ENCODE data around the gene ITGA5. TPM values are rescaled to one million over a fixed set of nuclear protein-coding genes. Genes with fewer than 3 reads are reported as not detected.

Gene ITGA5
- total and polyA plus RNA-seq, 2 of the 13 experiments (the other 11 are each of a cell fraction or from before 2014, with no cell fraction given) = 0.20 to 0.40 TPM

- TF ChIP-seq MTA3 (CRISPR knock-in tag; IDR thresholded peaks at IDR 0.05) = no peak
- no peak for TF ChIP-seq ZNF660 (CRISPR knock-in tag; IDR thresholded peaks at IDR 0.05; ENCODE audit: borderline replicate concordance, low read depth)
- TF ChIP-seq ZNF792 (CRISPR knock-in tag; IDR thresholded peaks at IDR 0.05) = peak; percentile 93
- TF ChIP-seq ZNF737 (CRISPR knock-in tag; IDR thresholded peaks at IDR 0.05; ENCODE audit: borderline replicate concordance) = no peak
- no peak for TF ChIP-seq PAF1 (CRISPR knock-in tag; IDR thresholded peaks at IDR 0.05)
- TF ChIP-seq ZNF333 (CRISPR knock-in tag; IDR thresholded peaks at IDR 0.05; ENCODE audit: borderline replicate concordance) = no peak
- TF ChIP-seq HNF4G (IDR thresholded peaks at IDR 0.05; ENCODE audit: borderline replicate concordance, low read depth, low read length) = 0 out of 2 replicates have a peak, but pooled peaks have one; percentile 13
- TF ChIP-seq HNF4G (CRISPR knock-in tag; IDR thresholded peaks at IDR 0.05; ENCODE audit: borderline replicate concordance, low read depth) = no peak
- no peak for TF ChIP-seq ZNF235 (CRISPR knock-in tag; IDR thresholded peaks at IDR 0.05; ENCODE audit: borderline replicate concordance)
- 0 out of 2 replicates have a peak, but pooled peaks have one; percentile 22 for TF ChIP-seq HNF4A (CRISPR knock-in tag; IDR thresholded peaks at IDR 0.05)
- TF ChIP-seq ZNF251 (CRISPR knock-in tag; IDR thresholded peaks at IDR 0.05) = no peak
- no peak for TF ChIP-seq ZNF460 (CRISPR knock-in tag; IDR thresholded peaks at IDR 0.05; ENCODE audit: borderline replicate concordance)
- no peak for TF ChIP-seq ARNTL (CRISPR knock-in tag; IDR thresholded peaks at IDR 0.05)
- no peak for TF ChIP-seq EHMT2 (IDR thresholded peaks at IDR 0.05; ENCODE audit: borderline replicate concordance, low read depth, low read length)
- no peak for TF ChIP-seq RBFOX2 (IDR thresholded peaks at IDR 0.05; ENCODE audit: low read depth, low read length)
These were observed 10.0 kb upstream of the ITGA5 start (continued) for GRCh38 chr12:54429014-54429471.
